Neural crest cell (in vitro differentiated cells): ENCODE data around the gene TOM1L2. TPM values are rescaled to one million over a fixed set of nuclear protein-coding genes. Genes with fewer than 3 reads are reported as not detected.

Source experiments
- DNase-seq: peaks from one replicate; pipeline ENCODE4 v3.0.0; 2021; ENCODE audit warnings: low read depth, mixed read lengths, low spot score
- H3K27ac Mint-ChIP-seq: one replicate; pipeline ENCODE4 v1.8.0; 2021; ENCODE audit warnings: mild to moderate bottlenecking, mixed read lengths; ENCODE audit not compliant: unreplicated experiment
- H3K27me3 Mint-ChIP-seq: 2 replicates; pipeline ENCODE4 v1.8.0; 2021; ENCODE audit warnings: low read depth, mild to moderate bottlenecking, mixed read lengths
- H3K36me3 Mint-ChIP-seq: 2 replicates; pipeline ENCODE4 v1.8.0; 2021; ENCODE audit warnings: low read depth, mild to moderate bottlenecking, mixed read lengths
- H3K4me1 Mint-ChIP-seq: 2 replicates; pipeline ENCODE4 v1.8.0; 2021; ENCODE audit warnings: mixed read lengths
- H3K4me3 Mint-ChIP-seq: one replicate; pipeline ENCODE4 v1.8.0; 2021; ENCODE audit warnings: mild to moderate bottlenecking, mixed read lengths
- H3K9me3 Mint-ChIP-seq: 2 replicates; pipeline ENCODE4 v1.8.0; 2021; ENCODE audit warnings: mixed read lengths
- total RNA-seq: library from RNA; stranded (reverse); gene quantifications from 2 replicates; pipeline ENCODE4 v1.2.1, GENCODE V29; 2021
- TF ChIP-seq, protein P1 (sequence below): fragments of 200-600 bp; sonication (generic); conservative IDR thresholded peaks from 2 replicates; pipeline ENCODE4 v1.5.0; 2021; ENCODE audit warnings: antibody characterized with exemption, mild to moderate bottlenecking

The TOM1L2 gene
- total RNA-seq, 1 donor from 2014 or later = 15.9 TPM

GRCh38 chr17:17852930-17853329 is 119.3 kb downstream of the TOM1L2 start:
- no peak overlapping the region for H3K27ac Mint-ChIP-seq
- no peaks in the 10 kb centered on the region for H3K27me3 Mint-ChIP-seq
- DNase-seq = no peak
- no peak overlapping the region for H3K4me3 Mint-ChIP-seq
- no peaks in the 10 kb centered on the region for H3K9me3 Mint-ChIP-seq
- TF ChIP-seq, protein P1, sequence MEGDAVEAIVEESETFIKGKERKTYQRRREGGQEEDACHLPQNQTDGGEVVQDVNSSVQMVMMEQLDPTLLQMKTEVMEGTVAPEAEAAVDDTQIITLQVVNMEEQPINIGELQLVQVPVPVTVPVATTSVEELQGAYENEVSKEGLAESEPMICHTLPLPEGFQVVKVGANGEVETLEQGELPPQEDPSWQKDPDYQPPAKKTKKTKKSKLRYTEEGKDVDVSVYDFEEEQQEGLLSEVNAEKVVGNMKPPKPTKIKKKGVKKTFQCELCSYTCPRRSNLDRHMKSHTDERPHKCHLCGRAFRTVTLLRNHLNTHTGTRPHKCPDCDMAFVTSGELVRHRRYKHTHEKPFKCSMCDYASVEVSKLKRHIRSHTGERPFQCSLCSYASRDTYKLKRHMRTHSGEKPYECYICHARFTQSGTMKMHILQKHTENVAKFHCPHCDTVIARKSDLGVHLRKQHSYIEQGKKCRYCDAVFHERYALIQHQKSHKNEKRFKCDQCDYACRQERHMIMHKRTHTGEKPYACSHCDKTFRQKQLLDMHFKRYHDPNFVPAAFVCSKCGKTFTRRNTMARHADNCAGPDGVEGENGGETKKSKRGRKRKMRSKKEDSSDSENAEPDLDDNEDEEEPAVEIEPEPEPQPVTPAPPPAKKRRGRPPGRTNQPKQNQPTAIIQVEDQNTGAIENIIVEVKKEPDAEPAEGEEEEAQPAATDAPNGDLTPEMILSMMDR = no peak
- no peaks in the 10 kb centered on the region for H3K36me3 Mint-ChIP-seq
- peaks cover 42% of the 10 kb centered on the region for H3K4me1 Mint-ChIP-seq

- no peaks in the 10 kb centered on the region for H3K36me3 Mint-ChIP-seq
- TF ChIP-seq, protein P1 = no peak
- peak overlapping the region; percentile 91 for H3K27ac Mint-ChIP-seq
- H3K9me3 Mint-ChIP-seq = no peaks in the 10 kb centered on the region
- H3K4me1 Mint-ChIP-seq = peaks cover 42% of the 10 kb centered on the region
- no peak for DNase-seq
- H3K4me3 Mint-ChIP-seq = no peak overlapping the region
- H3K27me3 Mint-ChIP-seq = no peaks in the 10 kb centered on the region
These were observed 120.8 kb downstream of the TOM1L2 start for GRCh38 chr17:17851103-17852002.

- Mint-ChIP-seq H3K4me3 (peak overlapping the region; percentile 66), H3K9me3 (no peaks in the 10 kb centered on the region), H3K27ac (no peak overlapping the region), H3K4me1 (peaks cover 37% of the 10 kb centered on the region), H3K36me3 (no peaks in the 10 kb centered on the region), H3K27me3 (no peaks in the 10 kb centered on the region)
- TF ChIP-seq, protein P1 = peak; percentile 35
- DNase-seq = peak; percentile 31
These were observed 122.3 kb downstream of the TOM1L2 start for GRCh38 chr17:17849845-17850373.

- DNase-seq = no peak
- H3K36me3 Mint-ChIP-seq = no peaks in the 10 kb centered on the region
- peaks cover 37% of the 10 kb centered on the region for H3K4me1 Mint-ChIP-seq
- no peak overlapping the region for H3K27ac Mint-ChIP-seq
- no peaks in the 10 kb centered on the region for H3K9me3 Mint-ChIP-seq
- TF ChIP-seq, protein P1 = no peak
- no peaks in the 10 kb centered on the region for H3K27me3 Mint-ChIP-seq
- H3K4me3 Mint-ChIP-seq = no peak overlapping the region
These were observed 122.9 kb downstream of the TOM1L2 start for GRCh38 chr17:17849147-17849820.

DNA sequence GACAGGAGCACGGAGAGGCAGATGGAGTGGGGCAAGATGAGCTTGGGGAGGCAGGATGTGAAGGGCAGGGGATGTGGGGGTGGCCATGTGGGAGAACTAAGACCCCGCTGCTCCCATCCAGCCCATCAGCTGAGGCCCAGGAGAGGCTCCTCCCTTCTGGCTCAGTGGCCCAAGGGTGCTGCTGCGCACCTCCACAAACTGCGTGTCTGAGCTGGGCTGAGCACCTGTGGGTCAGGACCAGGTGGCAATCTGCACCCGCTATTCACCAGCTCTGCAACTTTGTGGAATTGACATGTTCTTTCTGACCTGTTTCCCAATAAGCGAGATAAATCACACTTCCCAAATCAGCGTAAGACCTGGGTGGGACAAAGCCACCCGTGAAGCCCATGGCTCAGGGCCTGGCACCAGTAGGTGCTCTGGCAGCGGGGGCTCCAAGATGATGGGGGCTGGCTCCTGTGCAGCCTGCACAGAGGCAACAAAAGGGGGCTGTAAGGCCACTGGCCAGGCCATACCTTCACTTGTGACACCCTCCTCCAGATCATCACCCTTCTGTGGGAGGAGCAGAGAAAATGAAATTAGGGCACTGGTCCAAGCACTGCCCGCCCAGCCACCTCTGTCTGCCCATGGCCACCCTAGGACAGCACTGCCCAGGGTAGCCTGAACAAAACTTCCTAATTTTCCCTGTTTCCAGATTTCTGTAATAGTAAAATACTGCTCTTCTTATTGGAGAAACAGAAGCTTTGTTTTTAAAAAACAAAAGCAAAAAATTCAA is 123.7 kb downstream of the TOM1L2 start:
- Mint-ChIP-seq H3K4me3 (no peak overlapping the region), H3K4me1 (peaks cover 32% of the 10 kb centered on the region), H3K27ac (no peak overlapping the region), H3K36me3 (no peaks in the 10 kb centered on the region), H3K9me3 (no peaks in the 10 kb centered on the region), H3K27me3 (no peaks in the 10 kb centered on the region)
- TF ChIP-seq, protein P1 = no peak
- no peak for DNase-seq
